Stimulated activated CD4-positive, alpha-beta T cell treated with anti-CD3 and anti-CD28 coated beads, Interleukin-1b, Interleukin-23, amount 100 ng/mL, for 1 hour (primary cell): Measurements from ENCODE around the gene SSX7.
"Not testable (repeated sequence)": the region's sequence is repeated elsewhere in the genome, so short reads cannot be mapped to it uniquely, and the experiment has no call there.

ENCODE experiments used
- DNase-seq, 2 donors: peaks; one replicate each; pipeline ENCODE4 v3.0.0-alpha.2; 2020; ENCODE audit warnings: low read depth in 2 of 2

SSX7 gene

GRCh38 chrX:52654800-52655199 is at the start of gene SSX7:
SSX7 (minus strand) TSS chrX:52654900; CDS start chrX:52653472, 1,428 bp downstream.
- DNase-seq: not testable (repeated sequence)

- not testable (repeated sequence) for DNase-seq
Measured at GRCh38 chrX:52692034-52692433, 37.3 kb upstream of the SSX7 start.

GRCh38 chrX:52662218-52662617 is 7.5 kb upstream of the SSX7 start:
- DNase-seq: not testable (repeated sequence)

- DNase-seq: not testable (repeated sequence)
Measured at GRCh38 chrX:52655475-52655874, 775 bp upstream of the SSX7 start.

GRCh38 chrX:52650676-52651075 is 4.0 kb downstream of the SSX7 start:
- DNase-seq: not testable (repeated sequence)

- DNase-seq: not testable (repeated sequence)
Measured at GRCh38 chrX:52648956-52649355, 5.7 kb downstream of the SSX7 start.

- not testable (repeated sequence) for DNase-seq
Measured at GRCh38 chrX:52628483-52628882, 26.2 kb downstream of the SSX7 start.

- DNase-seq: not testable (repeated sequence)
Measured at GRCh38 chrX:52620661-52621060, 34.0 kb downstream of the SSX7 start.

GRCh38 chrX:52608961-52609360 is 45.7 kb downstream of the SSX7 start:
- DNase-seq: no peak

GRCh38 chrX:52603151-52603550 is 51.5 kb downstream of the SSX7 start:
- DNase-seq: not testable (repeated sequence)

GRCh38 chrX:52598886-52599285 is 55.8 kb downstream of the SSX7 start:
- no peak for DNase-seq

- DNase-seq: no peak
Measured at GRCh38 chrX:52594658-52595057, 60.0 kb downstream of the SSX7 start.
